HG02840 (cell line): Measurements from ENCODE around the gene STON2.
"Not testable (repeated sequence)": the region's sequence is repeated elsewhere in the genome, so short reads cannot be mapped to it uniquely, and the experiment has no call there.

Experiments used
- ATAC-seq: cut with Tn5 transposase; IDR thresholded peaks from one replicate; pipeline ENCODE4 v1.9.1; 2021; ENCODE audit warnings: mild to moderate bottlenecking, moderate library complexity, moderate number of reproducible peaks; ENCODE audit not compliant: unreplicated experiment, low FRiP score

STON2 gene

DNA sequence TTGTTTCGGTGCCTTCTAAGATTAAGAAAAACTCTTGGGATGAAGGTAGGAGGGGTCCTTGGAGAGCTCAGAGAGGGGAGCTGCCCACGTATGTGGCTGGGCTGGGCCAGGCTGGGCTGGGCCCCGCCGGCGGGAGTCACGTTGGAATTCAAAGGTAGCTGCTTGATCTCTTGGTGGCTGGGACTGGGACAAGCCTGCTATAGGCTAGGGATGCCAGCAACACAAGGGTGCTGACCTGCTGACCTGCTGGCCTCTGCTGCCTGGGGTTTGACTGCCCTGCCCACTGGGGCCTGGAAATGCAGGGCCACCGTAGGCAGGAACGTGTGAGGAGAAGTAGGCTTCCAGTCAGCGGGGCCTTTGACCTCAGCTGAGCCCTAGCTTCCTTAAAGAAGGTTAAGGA is 126.6 kb downstream of the STON2 start:
- no peak for ATAC-seq

DNA sequence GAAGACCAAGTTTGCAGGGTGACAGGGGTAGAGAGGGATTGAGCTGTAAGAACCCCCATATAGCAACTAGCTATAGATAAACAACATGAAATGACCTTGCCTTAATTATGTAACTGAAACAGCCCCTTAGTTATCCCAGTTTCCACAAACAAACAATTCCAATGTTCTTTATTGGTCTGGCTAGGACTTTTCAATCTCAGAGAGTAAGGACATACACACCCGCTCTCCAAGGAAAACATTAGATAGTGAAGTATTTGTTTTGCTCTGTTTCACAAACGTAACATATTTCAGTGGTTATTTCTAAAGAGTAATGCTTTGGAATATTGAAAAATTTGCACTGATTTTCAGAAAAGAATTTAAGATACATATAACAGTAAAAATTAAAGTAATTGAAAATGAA is 127.8 kb downstream of the STON2 start:
- ATAC-seq = no peak

DNA sequence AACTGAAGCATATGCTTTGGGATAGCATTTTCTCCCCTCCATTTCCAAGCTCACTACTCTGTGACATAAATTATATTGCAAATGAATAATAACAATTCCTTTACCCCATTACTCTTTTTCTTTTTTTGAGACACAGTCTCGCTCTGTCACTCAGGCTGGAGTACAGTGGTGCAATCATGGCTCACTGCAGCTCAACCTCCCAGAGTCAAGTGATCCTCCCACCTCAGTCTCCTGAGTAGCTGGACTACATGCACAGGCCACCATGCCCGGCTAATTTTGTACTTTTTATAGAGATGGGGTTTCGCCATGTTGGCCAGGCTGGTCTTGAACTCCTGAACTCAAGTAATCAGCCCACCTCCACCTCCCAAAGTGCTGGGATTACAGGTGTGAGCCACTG is 130.1 kb downstream of the STON2 start:
- no peak for ATAC-seq

DNA sequence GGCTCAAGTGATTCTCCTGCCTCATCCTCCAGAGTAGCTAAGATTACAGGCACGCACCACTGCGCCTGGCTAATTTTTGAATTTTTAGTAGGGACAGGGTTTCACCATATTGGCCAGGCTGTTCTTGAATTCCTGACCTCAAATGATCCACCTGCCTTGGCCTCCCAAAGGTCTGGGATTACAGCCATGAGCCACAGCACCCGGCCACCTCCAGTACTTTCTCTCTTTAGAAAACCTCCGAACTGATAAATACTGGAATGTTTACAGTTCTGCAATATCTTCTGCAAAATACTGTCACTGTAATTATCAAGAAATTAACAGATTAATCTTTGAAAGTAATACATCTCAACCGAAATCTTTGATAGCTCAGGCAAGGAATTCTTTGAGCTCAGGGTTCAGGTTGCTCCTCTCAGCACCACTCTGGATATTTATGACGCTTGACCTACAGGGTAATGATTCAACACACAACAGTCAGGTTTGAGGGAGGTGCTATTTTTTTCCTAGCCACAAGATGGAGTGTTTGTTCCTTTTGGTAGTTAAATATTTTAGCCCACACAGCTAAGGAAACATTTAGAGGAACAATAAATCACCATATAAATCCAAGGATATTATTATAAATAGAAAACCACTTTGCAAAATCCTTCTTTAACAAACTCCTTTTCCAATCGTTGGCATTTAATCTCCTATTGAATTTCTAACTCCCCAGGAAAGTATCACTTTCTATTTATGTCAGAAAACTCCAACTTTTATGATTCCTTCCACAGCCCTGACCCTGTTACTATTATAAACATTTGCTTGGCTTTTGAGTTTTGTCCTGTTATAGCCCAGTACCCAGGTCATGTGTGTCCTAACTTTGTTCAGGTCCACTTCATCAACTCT is 130.8 kb downstream of the STON2 start:
- peak; percentile 74 for ATAC-seq

DNA sequence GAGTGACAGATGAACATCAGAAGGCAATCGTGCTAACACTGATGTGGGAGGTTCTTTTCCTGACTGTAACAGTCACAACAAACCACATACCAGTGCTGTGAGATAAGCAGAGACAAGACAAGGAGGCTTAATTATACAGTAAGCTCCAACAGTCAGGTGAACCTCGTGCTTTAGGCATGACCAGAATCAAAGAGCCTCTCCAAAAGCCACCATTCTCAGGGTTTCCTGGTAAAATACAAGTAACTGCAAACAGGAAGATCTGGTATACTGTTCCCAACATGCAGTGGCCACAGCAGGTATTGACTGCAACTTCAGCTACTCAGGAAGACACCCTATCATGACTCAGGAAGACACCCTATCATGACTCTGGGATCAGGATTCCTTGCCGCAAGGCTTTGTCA is 132.1 kb downstream of the STON2 start:
- no peak for ATAC-seq

DNA sequence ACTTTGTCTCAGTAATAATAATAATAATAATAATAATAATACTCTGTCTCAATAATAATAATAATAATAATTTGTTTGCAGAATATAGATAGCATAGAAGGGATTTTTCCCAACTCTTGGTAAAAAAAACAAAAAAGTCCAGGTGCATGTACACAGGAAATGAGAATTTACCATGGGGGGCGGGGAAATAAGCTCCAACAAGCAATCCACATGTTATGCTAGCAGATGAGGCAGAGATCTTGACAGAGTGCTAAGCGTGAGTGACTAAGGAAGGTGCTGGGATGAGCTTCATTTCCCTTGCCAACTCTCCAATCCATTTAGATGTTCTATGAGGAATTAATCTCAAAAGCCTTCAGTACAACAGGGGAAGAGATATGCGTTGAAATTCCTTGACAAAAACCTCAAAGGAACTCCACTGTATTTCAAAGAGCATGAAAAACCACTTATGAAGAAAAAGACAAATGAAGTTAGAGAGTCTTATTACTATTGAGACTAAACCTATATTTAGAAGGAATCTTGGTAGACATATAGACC is 134.4 kb downstream of the STON2 start:
- ATAC-seq = no peak

DNA sequence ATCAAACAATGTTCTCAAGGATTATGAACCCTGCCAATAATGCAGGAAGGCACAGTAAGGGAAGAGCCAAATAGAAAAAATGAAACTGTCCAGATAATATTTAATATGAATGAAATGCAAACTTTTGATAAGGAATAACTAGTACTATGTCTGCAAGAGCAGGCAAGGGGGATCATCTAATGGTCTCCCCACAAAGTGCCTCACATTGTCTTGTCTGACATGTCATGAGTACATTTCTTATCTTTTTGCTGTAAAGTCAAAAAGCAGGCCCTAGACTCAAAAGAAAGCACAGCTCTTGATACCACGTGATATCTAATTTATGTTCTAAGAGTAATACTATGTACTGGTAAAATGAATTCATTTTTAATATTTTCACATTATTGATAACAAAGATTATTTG is 135.5 kb downstream of the STON2 start:
- ATAC-seq = no peak

DNA sequence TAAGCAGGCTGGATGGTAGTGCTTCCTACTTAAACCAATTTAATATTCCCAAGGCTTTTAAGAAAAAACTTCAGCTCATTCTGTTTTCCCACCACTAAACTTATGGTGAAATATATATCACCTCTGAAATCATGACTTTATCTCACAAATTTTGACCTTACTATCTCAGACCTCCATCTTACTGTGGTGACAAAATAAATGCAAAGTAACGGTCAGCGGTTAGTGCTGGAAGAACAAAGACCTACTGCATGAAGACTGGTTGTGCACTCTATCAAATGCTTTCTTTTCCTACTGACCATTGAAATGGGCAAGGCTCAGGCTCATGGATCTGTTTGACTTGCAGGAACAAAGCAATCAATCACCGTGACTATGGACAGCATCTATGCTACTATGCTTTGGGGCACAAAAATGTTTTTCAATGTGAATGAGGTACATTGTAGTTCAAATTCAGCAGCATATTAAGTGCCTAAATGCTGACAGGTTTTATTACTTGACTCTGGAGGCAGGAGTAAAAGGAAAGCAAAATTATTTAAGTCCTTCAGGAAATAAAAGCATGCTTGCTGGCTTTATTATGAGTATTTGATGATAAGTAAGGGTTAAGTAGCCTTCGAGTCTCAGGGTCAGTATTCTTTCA is 136.2 kb downstream of the STON2 start:
- ATAC-seq = no peak

DNA sequence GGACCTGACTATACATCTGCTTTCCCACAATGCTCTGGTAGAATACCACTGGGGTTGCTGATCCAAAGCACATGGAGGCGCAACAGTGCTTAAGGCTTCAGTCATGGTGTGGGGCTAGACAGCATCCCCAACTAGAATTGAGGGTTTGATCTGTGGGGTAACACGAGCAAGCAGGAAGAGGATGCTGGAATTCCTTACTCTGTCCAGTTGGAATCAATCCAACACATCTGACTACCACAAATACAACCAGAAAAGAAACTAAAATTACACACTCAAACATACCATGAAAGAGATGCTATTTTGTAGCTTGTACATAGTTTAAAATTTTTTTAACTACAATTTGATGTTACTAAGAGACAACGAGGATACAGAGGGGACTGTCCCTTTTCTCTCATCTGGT is 138.9 kb downstream of the STON2 start:
- ATAC-seq = no peak

DNA sequence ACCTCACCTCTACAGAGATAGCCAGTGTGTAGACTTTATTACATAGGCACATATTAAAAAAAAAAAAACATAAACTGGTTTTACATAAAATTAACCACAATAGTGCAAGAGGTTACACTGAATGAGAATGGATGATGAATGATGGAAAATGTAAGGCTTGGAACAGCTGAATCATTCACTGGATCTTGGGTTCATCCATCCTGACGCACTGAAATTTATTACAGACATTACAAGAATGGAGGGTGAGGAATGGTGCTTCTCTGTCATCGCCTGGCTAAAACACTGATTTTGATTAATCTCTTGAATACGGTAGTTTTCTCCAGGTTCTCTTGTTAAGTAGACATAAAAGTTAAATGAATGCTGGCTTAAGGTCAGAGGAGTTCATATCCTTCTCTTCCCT is 139.4 kb downstream of the STON2 start:
- ATAC-seq = no peak

DNA sequence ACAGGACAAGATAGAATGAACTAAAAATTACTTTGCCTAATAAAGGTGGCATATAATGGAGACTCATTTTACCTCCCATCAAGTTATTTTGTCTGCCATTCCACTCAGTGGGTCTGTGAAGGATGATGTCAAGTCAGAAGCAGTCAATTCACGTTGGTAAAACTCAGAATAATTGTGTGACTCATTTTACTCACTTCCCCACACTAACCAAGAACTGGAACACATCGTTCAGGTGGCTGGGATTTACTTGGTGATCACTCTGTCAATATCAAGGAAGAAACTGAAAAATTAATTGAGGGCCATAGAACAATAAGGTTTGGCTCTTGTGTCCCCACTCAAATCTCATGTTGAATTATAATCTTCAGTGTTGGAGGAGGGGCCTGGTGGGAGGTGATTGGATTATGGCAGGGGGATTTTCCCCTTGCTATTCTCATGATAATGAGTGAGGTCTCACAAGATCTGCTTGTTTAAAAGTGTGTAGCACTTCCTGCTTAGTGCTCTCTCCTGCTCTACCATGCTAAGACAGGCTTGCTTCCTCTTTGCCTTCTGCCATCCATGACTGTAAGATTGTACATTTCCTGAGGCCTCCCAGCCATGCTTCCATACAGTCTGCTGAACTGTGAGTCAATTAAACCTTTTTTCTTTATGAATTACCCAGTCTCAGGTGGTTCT is 143.7 kb downstream of the STON2 start:
- ATAC-seq = no peak

DNA sequence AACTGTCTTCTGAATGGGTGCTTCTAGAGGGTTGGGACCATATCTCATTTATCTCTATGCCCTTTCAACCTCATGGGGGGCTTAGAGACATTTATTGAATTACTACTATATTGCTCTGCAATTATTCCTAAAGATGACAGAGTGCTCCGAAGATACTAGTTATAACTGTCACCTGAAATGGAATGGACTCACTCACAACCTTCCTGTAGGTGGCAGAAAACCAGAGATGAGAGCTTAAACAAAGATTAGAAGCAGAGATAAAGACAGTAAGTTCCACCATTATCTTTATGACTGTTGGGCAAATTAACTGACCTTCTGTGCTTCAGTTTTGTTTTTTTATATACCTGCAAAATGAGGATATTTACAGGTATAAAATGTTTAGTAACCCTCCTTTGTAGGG is 147.8 kb downstream of the STON2 start:
- ATAC-seq = no peak

DNA sequence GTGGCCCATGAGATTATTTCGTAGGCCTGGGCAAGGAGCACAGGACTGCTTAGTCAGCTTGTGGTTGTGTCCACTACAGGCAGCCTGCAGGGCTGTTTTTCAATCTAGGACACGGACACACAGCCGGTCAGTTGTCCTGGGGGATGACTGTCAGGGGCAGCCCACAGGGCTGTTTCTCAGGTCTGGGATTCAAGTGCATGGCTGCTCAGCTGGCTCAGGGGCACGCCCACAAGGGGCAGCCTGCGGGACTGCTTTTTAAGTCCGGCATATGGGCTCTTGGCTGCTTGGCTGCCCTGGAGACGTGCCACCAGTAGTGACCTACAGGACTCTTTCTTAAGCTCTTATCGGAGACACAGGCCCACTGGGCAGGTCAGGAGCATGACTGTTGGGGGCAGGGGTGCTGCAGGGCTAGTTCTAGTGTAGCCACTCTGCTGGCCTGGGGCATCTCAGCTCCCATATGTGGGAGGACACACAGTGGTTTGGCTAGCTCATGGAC is 152.8 kb downstream of the STON2 start:
- ATAC-seq = no peak

DNA sequence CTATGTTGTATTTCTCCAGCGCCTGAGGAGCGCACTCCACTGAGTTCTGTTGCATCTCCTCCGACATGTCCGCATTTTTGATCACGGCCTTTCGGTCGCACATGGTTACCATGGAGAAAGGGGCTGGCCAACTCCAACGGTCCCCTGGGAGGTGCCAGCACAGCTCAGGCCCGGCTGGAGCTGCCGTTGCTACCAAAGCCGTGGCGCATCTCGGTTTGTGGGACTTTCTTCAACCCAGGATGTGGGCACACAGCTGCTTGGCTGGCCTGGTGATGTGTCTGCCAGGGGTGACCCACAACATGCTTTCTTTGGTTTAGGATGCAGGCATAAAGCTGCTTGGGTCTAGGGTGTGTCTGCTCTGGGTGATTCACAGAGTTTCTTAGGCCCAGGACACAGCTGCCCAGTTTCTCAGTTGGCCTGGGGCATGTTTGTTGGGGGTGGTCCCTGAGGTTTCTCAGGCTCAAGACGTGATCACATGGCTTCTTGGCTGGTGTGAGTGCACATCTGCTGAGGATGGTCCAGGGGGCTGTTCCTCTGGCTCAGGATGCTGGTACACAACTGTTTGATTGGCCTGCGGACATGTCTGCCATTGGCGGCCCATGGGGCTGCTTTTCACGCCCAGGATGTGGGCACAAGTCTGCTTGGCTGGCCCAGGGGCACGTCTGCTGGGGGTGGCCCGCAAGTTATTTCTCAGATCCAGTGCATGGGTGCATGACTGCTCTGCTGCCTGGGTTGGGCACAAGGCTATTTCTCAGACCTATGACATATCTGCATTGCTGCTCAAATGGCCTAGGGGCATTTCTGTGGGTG is 153.5 kb downstream of the STON2 start:
- ATAC-seq = no peak

DNA sequence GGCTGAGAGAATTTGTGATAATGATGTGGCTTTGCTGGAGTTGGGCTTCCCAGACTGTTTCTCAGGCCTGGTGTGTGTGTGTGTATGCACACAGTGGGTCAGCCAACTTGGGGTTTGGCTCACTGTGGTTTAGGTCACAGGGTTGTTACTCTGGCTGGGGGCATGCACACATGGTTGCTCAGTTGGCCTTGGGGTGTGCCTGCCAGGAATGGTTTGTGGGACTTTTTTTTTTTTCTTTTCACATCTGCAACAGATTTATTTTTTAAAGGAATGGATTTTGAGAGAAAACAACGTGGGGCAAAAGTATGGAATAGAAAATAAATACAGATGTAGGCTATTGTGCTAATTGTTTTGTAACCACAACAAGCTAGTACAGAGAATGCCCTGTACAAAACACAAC is 154.4 kb downstream of the STON2 start:
- ATAC-seq = no peak

DNA sequence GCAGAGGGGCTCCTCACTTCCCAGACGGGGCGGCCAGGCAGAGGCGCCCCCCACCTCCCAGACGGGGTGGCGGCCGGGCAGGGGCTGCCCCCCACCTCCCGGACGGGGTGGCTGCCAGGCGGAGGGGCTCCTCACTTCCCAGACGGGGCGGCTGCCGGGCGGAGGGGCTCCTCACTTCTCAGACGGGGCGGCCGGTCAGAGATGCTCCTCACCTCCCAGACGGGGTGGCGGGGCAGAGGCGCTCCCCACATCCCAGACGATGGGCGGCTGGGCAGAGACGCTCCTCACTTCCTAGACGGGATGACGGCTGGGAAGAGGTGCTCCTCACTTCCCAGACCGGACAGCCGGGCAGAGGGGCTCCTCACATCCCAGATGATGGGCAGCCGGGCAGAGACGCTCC is 155.7 kb downstream of the STON2 start:
- not testable (repeated sequence) for ATAC-seq

DNA sequence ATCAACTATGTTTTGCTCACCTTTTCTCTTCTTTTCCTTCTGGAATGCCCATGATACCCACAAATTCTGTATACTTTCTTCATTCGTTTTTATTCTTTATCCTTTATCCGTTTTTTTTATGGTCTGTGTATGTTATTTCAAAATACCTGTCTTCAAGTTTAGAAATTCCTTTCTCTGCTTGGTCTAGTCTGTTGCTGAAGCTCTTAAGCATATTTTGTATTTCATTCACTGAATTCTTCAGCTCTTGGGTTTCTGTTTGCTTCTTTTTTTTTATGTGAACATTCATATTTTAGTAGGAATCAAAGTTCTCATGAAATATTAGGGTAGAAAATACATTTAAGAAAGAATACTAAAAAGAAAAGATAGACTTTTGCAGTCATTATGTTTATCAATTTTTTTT is 156.6 kb downstream of the STON2 start:
- no peak for ATAC-seq

DNA sequence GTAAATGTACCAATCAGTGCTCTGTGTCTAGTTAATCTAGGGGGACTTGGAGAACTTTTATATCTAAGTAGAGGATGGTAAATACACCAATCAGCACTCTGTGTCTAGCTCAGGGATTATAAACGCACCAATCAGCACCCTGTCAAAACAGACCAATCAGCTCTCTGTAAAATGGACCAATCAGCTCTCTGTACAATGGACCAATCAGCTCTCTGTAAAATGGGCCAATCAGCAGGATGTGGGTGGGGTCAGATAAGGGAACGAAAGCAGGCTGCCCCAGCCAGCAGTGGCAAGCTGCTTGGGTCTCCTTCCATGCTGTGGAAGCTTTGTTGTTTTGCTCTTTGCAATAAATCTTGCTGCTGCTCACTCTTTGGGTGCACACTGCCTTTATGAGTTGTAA is 163.3 kb downstream of the STON2 start:
- not testable (repeated sequence) for ATAC-seq

DNA sequence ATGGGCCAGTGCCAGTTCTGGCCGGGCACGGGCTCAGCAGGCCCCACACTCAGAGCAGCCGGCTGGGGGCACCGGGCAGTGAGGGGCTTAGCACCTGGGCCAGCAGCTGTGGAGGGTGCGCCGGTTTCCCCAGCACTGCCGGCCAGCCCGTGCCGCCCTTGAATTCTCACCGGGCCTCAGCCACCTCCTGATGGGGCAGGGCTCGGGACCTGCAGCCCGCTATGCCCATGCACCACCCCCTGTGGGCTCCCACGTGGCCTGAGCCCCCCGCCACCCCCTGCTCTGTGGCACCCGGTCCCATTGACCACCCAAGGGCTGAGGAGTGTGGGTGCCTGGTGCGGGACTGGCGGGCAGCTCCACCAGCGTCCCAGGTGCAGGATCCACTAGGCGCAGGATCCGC is 164.0 kb downstream of the STON2 start:
- no peak for ATAC-seq

DNA sequence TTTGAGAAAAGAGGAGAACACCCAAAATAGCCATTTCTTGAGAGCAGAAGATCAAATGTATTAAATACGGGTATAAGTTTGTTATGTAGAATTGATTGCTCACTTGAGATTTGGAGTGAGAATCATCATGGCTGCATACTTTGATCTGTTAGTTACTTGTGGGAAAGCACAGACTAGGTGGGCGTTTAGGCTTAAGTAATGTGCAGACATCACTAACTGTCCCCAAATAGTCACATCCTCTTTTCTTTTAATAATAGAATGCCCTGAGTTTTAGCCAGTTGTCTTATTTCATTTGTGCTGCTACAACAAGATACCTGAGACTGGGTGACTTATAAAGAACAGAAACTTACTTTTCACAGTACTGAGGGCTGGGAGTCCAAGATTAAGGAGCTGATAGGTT is 165.0 kb downstream of the STON2 start:
- no peak for ATAC-seq
